ENCODE measurements around the gene B4GALT3.

B4GALT3 gene

GRCh38 chr1:161160671-161161145 lies 16.6 kb downstream of the B4GALT3 start:
- no peak for TF ChIP-seq CTCF (IDR thresholded peaks at IDR 0.05; ENCODE audit: low read depth, low read length)
- no peak for DNase-seq (ENCODE audit: extremely low read depth, low read depth)

- no peak for DNase-seq (ENCODE audit: extremely low read depth, low read depth)
- TF ChIP-seq CTCF (IDR thresholded peaks at IDR 0.05; ENCODE audit: low read depth, low read length), result no peak
Measured at GRCh38 chr1:161159913-161160243, 17.4 kb downstream of the B4GALT3 start.

GRCh38 chr1:161159087-161159912 lies 18.0 kb downstream of the B4GALT3 start, which contains the start of gene USP21:
TSS of gene USP21 (plus strand) at chr1:161159500. CDS start at chr1:161160641, 1,141 bp downstream.
- peak; percentile 67 for DNase-seq (ENCODE audit: extremely low read depth, low read depth)

GRCh38 chr1:161158316-161159010 lies 18.8 kb downstream of the B4GALT3 start:
- no peak for DNase-seq (ENCODE audit: extremely low read depth, low read depth)
- no peak for TF ChIP-seq CTCF (IDR thresholded peaks at IDR 0.05; ENCODE audit: low read depth, low read length)

More at GRCh38 chr1:161159087-161159912, 18.0 kb downstream of the B4GALT3 start, which contains the start of gene USP21:
- TF ChIP-seq CTCF (IDR thresholded peaks at IDR 0.05; ENCODE audit: low read depth, low read length), result peak; percentile 46

GRCh38 chr1:161157867-161158266 lies 19.4 kb downstream of the B4GALT3 start:
- TF ChIP-seq CTCF (IDR thresholded peaks at IDR 0.05; ENCODE audit: low read depth, low read length), result no peak
- DNase-seq (ENCODE audit: extremely low read depth, low read depth), result no peak

- DNase-seq (ENCODE audit: extremely low read depth, low read depth), result peak; percentile 71
- TF ChIP-seq CTCF (IDR thresholded peaks at IDR 0.05; ENCODE audit: low read depth, low read length), result no peak
Measured at GRCh38 chr1:161153682-161154337, 23.5 kb downstream of the B4GALT3 start, which contains the start of gene UFC1. TSS of gene UFC1 (plus strand) at chr1:161153978. CDS start at chr1:161153998, 20 bp downstream.
